ENCODE results near the gene LDLRAD2.

DNA sequence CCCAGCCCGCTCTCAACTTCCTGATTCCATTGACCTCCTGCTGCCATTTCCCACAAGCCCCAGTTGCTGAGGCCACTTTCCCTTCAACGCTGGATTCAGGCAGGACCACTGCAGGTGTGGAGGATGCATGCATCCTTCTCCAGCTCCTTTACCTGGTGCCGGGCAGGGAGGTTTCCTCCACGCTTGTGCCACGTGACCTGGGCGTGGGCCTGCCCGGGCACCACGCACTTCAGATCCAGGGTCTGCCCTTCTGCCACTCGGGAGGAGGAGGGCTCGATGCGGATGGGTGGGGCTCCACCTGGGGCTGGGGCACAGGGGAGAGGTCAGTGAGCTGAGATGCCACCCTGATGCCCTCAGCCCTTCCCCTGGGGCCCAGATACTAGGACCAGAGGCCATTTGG is 31.9 kb downstream of the LDLRAD2 start:
- TF ChIP-seq, protein P1, sequence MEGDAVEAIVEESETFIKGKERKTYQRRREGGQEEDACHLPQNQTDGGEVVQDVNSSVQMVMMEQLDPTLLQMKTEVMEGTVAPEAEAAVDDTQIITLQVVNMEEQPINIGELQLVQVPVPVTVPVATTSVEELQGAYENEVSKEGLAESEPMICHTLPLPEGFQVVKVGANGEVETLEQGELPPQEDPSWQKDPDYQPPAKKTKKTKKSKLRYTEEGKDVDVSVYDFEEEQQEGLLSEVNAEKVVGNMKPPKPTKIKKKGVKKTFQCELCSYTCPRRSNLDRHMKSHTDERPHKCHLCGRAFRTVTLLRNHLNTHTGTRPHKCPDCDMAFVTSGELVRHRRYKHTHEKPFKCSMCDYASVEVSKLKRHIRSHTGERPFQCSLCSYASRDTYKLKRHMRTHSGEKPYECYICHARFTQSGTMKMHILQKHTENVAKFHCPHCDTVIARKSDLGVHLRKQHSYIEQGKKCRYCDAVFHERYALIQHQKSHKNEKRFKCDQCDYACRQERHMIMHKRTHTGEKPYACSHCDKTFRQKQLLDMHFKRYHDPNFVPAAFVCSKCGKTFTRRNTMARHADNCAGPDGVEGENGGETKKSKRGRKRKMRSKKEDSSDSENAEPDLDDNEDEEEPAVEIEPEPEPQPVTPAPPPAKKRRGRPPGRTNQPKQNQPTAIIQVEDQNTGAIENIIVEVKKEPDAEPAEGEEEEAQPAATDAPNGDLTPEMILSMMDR (IDR thresholded peaks at IDR 0.05): no peak
- no peak for TF ChIP-seq POLR2AphosphoS5 (IDR thresholded peaks at IDR 0.05)
